BJ (cell line): ENCODE results near the gene STOM. TPM values are rescaled to one million over a fixed set of nuclear protein-coding genes. Genes with fewer than 3 reads are reported as not detected.

Experiments
- CTCF ChIA-PET: fragments of 350-600 bp; formaldehyde crosslinking; extraction: SDS; loops from one replicate; lab custom pipeline; 2021; ENCODE audit warnings: antibody characterized with exemption, inconsistent platforms; lab: Yijun Ruan, JAX
- POLR2A ChIA-PET: fragments of 300-600 bp; sonication (Branson Sonifier 250); formaldehyde crosslinking; extraction: SDS; loops from one replicate; lab custom pipeline; 2021; ENCODE audit warnings: antibody characterized with exemption; lab: Charles Lee
- DNase-seq: peaks from one replicate; pipeline ENCODE4 v3.0.0-alpha.2; 2011; ENCODE audit warnings: low read depth
- H3K27me3 ChIP-seq: 2 replicates; pipeline ENCODE4 v1.6.0; 2011; ENCODE audit warnings: low read length; ENCODE audit not compliant: control insufficient read depth, insufficient read depth
- H3K36me3 ChIP-seq: 2 replicates; pipeline ENCODE4 v1.5.1; 2011; ENCODE audit warnings: low read length; ENCODE audit not compliant: control insufficient read depth, insufficient read depth
- H3K4me3 ChIP-seq: 2 replicates; pipeline ENCODE4 v1.5.1; 2011; ENCODE audit warnings: low read depth, mild to moderate bottlenecking, control low read depth, low read length
- CTCF ChIP-seq: IDR thresholded peaks from 2 replicates; pipeline ENCODE4 v1.5.1; 2011; ENCODE audit warnings: low read depth, mild to moderate bottlenecking, control low read depth, inconsistent platforms, low read length, moderate library complexity; ENCODE audit not compliant: insufficient read depth
- polyA plus RNA-seq: library from polyadenylated mRNA; depleted of rRNA; stranded (reverse); fragments of >200 nt; gene quantifications from 2 replicates; pipeline ENCODE4 v1.2.3, GENCODE V29; 2011

The STOM gene
- polyA plus RNA-seq, 1 experiment = 223 TPM

- H3K4me3 ChIP-seq = no peak overlapping the region
Measured at GRCh38 chr9:121354141-121354540, 15.9 kb downstream of the STOM start.

GRCh38 chr9:121353241-121354061 lies 16.6 kb downstream of the STOM start:
- DNase-seq = no peak
- ChIA-PET CTCF (interaction anchor here (1.6 kb wide), 2 partner anchors 10 to 11 kb away, joined by 3 to 4 read pairs; no protein-coding TSS in a partner anchor), POLR2A (no interaction called here)
- H3K36me3 ChIP-seq = peaks cover 14% of the 10 kb centered on the region
- H3K4me3 ChIP-seq = no peak overlapping the region
- TF ChIP-seq CTCF = no peak
- H3K27me3 ChIP-seq = no peaks in the 10 kb centered on the region

More at GRCh38 chr9:121354141-121354540, 15.9 kb downstream of the STOM start:
- DNase-seq = no peak
- peaks cover 12% of the 10 kb centered on the region for H3K36me3 ChIP-seq
- TF ChIP-seq CTCF = no peak
- H3K27me3 ChIP-seq = no peaks in the 10 kb centered on the region
- ChIA-PET POLR2A (no interaction called here), CTCF (interaction anchor here (1.6 kb wide), 2 partner anchors 10 kb away, joined by 3 to 4 read pairs; no protein-coding TSS in a partner anchor)

GRCh38 chr9:121350993-121351561 lies 19.0 kb downstream of the STOM start:
- ChIA-PET POLR2A (interaction anchor here (0.8 kb wide), 1 partner anchor 10 kb away, joined by 22 read pairs; no protein-coding TSS in a partner anchor), CTCF (interaction anchor here (1.0 to 1.9 kb wide), 5 partner anchors 9 to 138 kb away, joined by 3 to 9 read pairs (median 5); no protein-coding TSS in a partner anchor)
- Histone ChIP-seq H3K4me3 (no peak overlapping the region), H3K36me3 (peaks cover 24% of the 10 kb centered on the region), H3K27me3 (no peaks in the 10 kb centered on the region)
- peak; percentile 80 for DNase-seq
- TF ChIP-seq CTCF = no peak

GRCh38 chr9:121350036-121350435 lies 20.0 kb downstream of the STOM start:
- Histone ChIP-seq H3K27me3 (no peaks in the 10 kb centered on the region), H3K36me3 (peaks cover 24% of the 10 kb centered on the region), H3K4me3 (no peak overlapping the region)
- no peak for TF ChIP-seq CTCF
- no peak for DNase-seq
- ChIA-PET CTCF (interaction anchor here (0.8 to 1.9 kb wide), 6 partner anchors 8 to 137 kb away, joined by 3 to 9 read pairs (median 6); no protein-coding TSS in a partner anchor), POLR2A (interaction anchor here (0.5 kb wide), 1 partner anchor 277 kb away, joined by 4 read pairs; no protein-coding TSS in a partner anchor)

- no peaks in the 10 kb centered on the region for H3K27me3 ChIP-seq
- no peak overlapping the region for H3K4me3 ChIP-seq
- POLR2A ChIA-PET = no interaction called here
- TF ChIP-seq CTCF = no peak
- DNase-seq = no peak
- CTCF ChIA-PET = interaction anchor here (0.9 to 1.4 kb wide), 3 partner anchors 10 to 71 kb away, joined by 4 to 11 read pairs (median 6); no protein-coding TSS in a partner anchor
- peaks cover 24% of the 10 kb centered on the region for H3K36me3 ChIP-seq
Measured at GRCh38 chr9:121349009-121349408, 21.0 kb downstream of the STOM start.
